K562 (cell line): ENCODE measurements around the gene RHOF. TPM values are rescaled to one million over a fixed set of nuclear protein-coding genes. Genes with fewer than 3 reads are reported as not detected.
A peak's percentile ranks its signal among the peaks of the same experiment; 100 is the strongest.

ENCODE experiments used
- CEBPZ ChIP-seq: fragments of 150-350 bp; IDR thresholded peaks from 2 replicates; pipeline ENCODE4 v1.6.1; 2014; ENCODE audit warnings: low read depth, mild to moderate bottlenecking, low read length, borderline replicate concordance
- ETV1 ChIP-seq: fragments of 450-650 bp; conservative IDR thresholded peaks from 2 replicates; pipeline ENCODE4 v1.6.1; 2016; ENCODE audit warnings: missing genetic modification characterization, control low read depth, low read depth, missing compliant biosample characterization
- HES1 ChIP-seq: fragments of 450-650 bp; IDR thresholded peaks from 2 replicates; pipeline ENCODE4 v1.6.1; 2016; ENCODE audit warnings: low read depth, mild to moderate bottlenecking, moderate library complexity
- ILF3 ChIP-seq: fragments of 450-650 bp; IDR thresholded peaks from 2 replicates; pipeline ENCODE4 v1.6.1; 2018; ENCODE audit warnings: antibody characterized with exemption, mild to moderate bottlenecking, moderate library complexity, borderline replicate concordance
- LEF1 ChIP-seq: fragments of 450-650 bp; IDR thresholded peaks from 2 replicates; pipeline ENCODE4 v1.6.1; 2016; ENCODE audit warnings: mild to moderate bottlenecking
- MCM3 ChIP-seq: fragments of 450-650 bp; IDR thresholded peaks from 2 replicates; pipeline ENCODE4 v1.6.1; 2016
- MECOM ChIP-seq: fragments of 250-450 bp; sonication (Bioruptor Pico); IDR thresholded peaks from 2 replicates; pipeline ENCODE4 v1.8.0; 2022; ENCODE audit warnings: inconsistent platforms
- NBN ChIP-seq: fragments of 450-650 bp; IDR thresholded peaks from 2 replicates; pipeline ENCODE4 v1.6.1; 2016; ENCODE audit warnings: low read depth, mild to moderate bottlenecking
- NFE2 ChIP-seq: IDR thresholded peaks from 2 replicates; pipeline ENCODE4 v1.6.1; 2014; ENCODE audit warnings: antibody characterized with exemption, low read depth
- NFE2L1 ChIP-seq: fragments of 450-650 bp; IDR thresholded peaks from 2 replicates; pipeline ENCODE4 v1.6.1; 2016; ENCODE audit warnings: missing genetic modification characterization, low read depth, mild to moderate bottlenecking, missing compliant biosample characterization, moderate library complexity, borderline replicate concordance
- PATZ1 ChIP-seq: fragments of 250-450 bp; sonication (Bioruptor Pico); IDR thresholded peaks from 2 replicates; pipeline ENCODE4 v1.5.0; 2020; ENCODE audit warnings: mild to moderate bottlenecking, borderline replicate concordance
- PYGO2 ChIP-seq: fragments of 450-650 bp; IDR thresholded peaks from 2 replicates; pipeline ENCODE4 v1.6.1; 2016; ENCODE audit warnings: mild to moderate bottlenecking, missing genetic modification characterization, moderate library complexity, missing compliant biosample characterization
- RB1 ChIP-seq: fragments of 450-650 bp; IDR thresholded peaks from 2 replicates; pipeline ENCODE4 v1.6.1; 2017; ENCODE audit warnings: low read depth, mild to moderate bottlenecking
- SPI1 ChIP-seq: IDR thresholded peaks from 2 replicates; pipeline ENCODE4 v1.6.1; 2011; ENCODE audit warnings: low read depth, low read length, control low read depth, borderline replicate concordance
- TAF15 ChIP-seq: fragments of 200-400 bp; formaldehyde crosslinking; IDR thresholded peaks from 2 replicates; pipeline ENCODE4 v1.6.1; 2017; ENCODE audit warnings: mild to moderate bottlenecking, low read depth, low read length, moderate library complexity
- TCFL5 ChIP-seq: fragments of 250-450 bp; sonication (Bioruptor Pico); conservative IDR thresholded peaks from 2 replicates; pipeline ENCODE4 v1.6.1; 2021; ENCODE audit warnings: mild to moderate bottlenecking, moderate library complexity, matching md5 sums
- ZBED1 ChIP-seq: IDR thresholded peaks from 2 replicates; pipeline ENCODE4 v1.6.1; 2014
- ZBTB26 ChIP-seq: fragments of 450-650 bp; formaldehyde crosslinking; IDR thresholded peaks from 2 replicates; pipeline ENCODE4 v1.4.0; 2022; ENCODE audit warnings: missing genetic modification characterization
- ZNF174 ChIP-seq: fragments of 250-450 bp; sonication (Bioruptor Pico); IDR thresholded peaks from 2 replicates; pipeline ENCODE4 v1.4.0; 2020; ENCODE audit warnings: mild to moderate bottlenecking
- ZNF253 ChIP-seq: fragments of 250-450 bp; sonication (Bioruptor Pico); conservative IDR thresholded peaks from 2 replicates; pipeline ENCODE4 v1.6.1; 2021; ENCODE audit warnings: mild to moderate bottlenecking
- ZNF263 ChIP-seq: sonication (generic); formaldehyde crosslinking; IDR thresholded peaks from 2 replicates; pipeline ENCODE4 v1.8.0; 2022; ENCODE audit warnings: mild to moderate bottlenecking, missing genetic modification reagents, borderline replicate concordance
- polyA plus RNA-seq, 8 experiments: library from polyadenylated mRNA; depleted of rRNA in 4 of 8; stranded (reverse) in 5 of 8; unstranded in 3 of 8; fragments of >200 nt; fragmentation: Nextera tagmentation in 2 of 8; fragmentation: Illumina TruSeq in 1 of 8; extraction: Ambion mirVana in 2 of 8; extraction: Trizol in 1 of 8; gene quantifications; 2 replicates each; pipeline versions ENCODE4 v1.2.1 to v1.2.3, GENCODE V29; 2011 to 2014; ENCODE audit warnings: inconsistent platforms in 1 of 8, missing spikeins in 1 of 8
- total RNA-seq, 7 experiments: library from RNA; depleted of rRNA in 6 of 7; stranded (reverse); fragments of >200 nt in 6 of 7; fragmentation: Illumina TruSeq in 2 of 7; extraction: Trizol in 2 of 7; gene quantifications; 2 replicates each; pipeline versions ENCODE4 v1.2.1 to v1.2.3, GENCODE V29; 2011 to 2021; ENCODE audit warnings: low replicate concordance in 1 of 7
- TF ChIP-seq, protein P1 (sequence below): fragments of 250-450 bp; sonication (Bioruptor Pico); IDR thresholded peaks from 2 replicates; pipeline ENCODE4 v1.5.0; 2021

Gene RHOF
- total and polyA plus RNA-seq, 9 of the 15 experiments (the other 6 are each of a cell fraction or from before 2014, with no cell fraction given), result 0.13 to 10.1 (median 4.0) TPM

DNA sequence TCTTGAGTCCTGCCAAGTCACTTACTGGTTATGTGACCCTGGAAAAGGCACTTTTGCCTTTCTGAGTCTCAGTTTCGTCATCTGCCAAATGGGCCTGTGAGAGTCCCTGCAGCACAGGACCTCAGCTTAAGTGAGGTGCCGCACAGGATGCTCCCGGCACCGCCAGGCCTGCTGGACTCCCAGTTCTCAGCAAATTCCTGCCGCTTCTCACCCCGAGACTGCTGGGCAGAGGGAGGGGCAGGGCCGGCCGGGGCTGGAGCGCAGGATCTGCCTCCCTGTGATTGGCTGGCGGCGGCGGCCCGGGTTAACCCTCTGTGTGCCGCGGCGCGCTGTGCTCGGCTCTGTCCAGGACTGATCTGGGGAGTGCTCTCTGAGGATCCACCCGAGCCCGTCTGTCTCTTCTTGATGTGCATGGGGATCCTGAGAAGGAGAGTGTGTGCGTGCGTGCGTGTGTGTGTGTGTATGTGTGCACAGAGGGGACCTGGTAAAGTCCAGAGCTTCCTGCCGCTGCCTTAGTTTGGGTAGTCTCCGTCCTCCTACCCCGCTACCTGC is 18.9 kb upstream of the RHOF start (continued):
- TF ChIP-seq, protein P1, sequence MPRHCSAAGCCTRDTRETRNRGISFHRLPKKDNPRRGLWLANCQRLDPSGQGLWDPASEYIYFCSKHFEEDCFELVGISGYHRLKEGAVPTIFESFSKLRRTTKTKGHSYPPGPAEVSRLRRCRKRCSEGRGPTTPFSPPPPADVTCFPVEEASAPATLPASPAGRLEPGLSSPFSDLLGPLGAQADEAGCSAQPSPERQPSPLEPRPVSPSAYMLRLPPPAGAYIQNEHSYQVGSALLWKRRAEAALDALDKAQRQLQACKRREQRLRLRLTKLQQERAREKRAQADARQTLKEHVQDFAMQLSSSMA (CRISPR knock-in tag), result no peak
- TF ChIP-seq HES1 (no peak), SPI1 (no peak), TAF15 (no peak), TCFL5 (no peak), ZNF263 (CRISPR knock-in tag) (peak; percentile 47; the same call in 1 of the 2 replicates), ZBTB26 (CRISPR knock-in tag) (no peak), NBN (peak; percentile 65; the same call in 1 of the 2 replicates), PATZ1 (CRISPR knock-in tag) (no peak), ZNF174 (CRISPR knock-in tag) (no peak), LEF1 (no peak), RB1 (0 out of 2 replicates have a peak, but pooled peaks have one; percentile 20), NFE2 (no peak), ZBED1 (no peak), MECOM (CRISPR knock-in tag) (no peak), MCM3 (no peak), NFE2L1 (tag) (no peak), ETV1 (tag) (no peak), CEBPZ (no peak), ZNF253 (CRISPR knock-in tag) (no peak), ILF3 (no peak), PYGO2 (tag) (0 out of 2 replicates have a peak, but pooled peaks have one; percentile 19)
